ENCODE measurements around the gene ASL.
"Not testable (repeated sequence)": the region's sequence is repeated elsewhere in the genome, so short reads cannot be mapped to it uniquely, and the experiment has no call there.

ASL gene

DNA sequence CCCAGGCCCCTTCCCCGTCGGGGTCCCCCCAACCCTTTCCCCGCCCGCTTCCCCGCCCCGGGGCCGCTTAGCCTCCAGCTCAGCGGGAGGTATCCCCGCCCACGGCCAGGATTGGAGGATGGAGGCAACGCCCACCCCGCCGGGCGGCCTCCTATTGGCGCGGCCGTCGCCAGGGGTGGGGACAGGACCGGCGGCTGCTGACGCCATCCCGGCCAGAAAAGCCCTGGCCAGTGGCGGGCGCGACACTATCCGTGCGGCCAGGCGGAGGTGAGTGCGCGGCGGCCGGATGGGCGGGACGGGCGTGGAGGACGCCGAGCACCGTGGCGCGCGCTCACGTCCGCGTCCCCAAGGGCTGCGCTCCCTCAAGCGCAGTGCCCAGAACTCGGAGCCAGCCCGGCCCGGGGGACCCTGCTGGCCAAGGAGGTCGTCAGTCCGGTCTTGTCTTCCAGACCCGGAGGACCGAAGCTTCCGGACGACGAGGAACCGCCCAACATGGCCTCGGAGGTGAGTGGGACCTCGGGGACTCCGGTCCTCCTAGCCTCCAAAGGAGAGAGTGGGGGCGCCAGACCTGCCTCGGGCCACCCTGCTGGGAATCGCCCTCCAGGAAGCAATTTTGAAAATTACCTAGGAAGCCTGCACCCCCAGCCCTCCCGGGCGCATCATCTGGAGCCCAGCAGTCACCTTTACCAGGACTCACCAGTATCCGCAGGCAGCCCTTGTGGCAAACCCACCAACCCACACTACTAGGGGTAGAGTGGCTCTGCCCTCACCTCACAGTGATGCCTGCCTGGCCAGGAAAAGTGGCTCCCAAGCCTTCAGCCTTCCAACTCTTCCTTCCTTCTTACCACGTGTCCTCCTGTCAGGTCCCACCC is at the start of gene ASL:
TSS of gene ASL (plus strand) at position 230 of the 872 bp plus-strand sequence. CDS start at position 493, 263 bp downstream.
- peak; percentile 67 for DNase-seq (ENCODE audit: low read depth, low spot score)

DNA sequence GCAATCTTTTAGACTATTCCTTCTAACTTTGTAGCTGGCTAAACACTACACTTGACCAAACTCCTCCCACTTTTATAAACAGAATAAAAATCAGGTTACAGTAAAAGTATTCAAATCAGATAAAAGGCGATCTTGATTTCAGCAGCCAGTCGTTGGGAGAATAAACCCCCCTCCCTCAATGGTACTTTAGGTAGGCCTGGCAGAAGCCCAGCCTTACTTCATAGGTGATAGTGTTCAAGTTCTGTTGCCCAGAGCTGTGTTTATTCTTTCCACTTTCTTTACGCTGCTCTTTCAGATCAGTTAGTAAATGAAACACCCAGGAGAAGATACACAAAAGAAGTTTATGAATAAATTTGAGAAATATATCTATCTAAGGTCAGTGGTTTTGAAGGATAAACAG is 47.3 kb upstream of the ASL start:
- DNase-seq (ENCODE audit: low read depth, low spot score): not testable (repeated sequence)

DNA sequence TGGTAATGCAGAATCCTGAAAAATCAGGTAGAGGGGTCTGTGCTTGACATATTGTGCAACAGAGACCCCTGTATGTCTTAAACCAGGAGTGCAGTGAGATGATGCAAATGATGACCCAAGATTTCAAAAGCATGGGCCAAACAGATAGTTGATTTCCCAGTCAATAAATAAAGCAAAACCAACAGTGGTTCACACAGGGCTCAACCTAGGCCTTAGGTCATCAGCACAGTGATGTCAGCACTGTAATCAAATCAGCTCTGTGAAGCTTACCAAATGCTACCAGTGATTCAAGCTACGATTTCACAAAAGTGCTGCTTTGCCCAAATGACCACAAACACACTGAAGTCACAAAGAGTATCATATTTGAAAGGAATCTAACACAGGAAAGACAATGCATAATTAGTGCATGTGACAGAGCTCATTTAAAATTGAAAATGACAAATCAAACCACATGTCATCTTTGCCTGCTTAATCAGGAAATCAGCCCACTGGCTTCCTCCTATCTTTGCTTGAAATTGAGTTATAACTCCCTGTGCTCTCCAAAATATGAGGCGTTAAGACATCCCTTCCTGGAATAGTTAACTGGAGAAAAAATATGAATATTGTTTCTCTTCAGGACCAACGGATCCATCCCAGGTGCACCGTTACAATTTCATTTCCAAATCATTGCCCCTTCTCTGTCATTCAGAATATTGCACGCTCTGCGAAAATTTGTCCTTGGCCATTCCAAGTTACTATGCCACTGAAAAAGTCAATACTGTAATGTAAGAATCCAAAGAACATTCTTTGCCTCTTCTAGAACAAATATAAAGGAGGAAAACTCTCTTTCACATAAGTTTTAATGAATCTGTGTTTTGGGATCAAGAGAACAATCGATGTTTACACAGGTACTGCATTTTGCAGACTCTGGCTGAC is 41.9 kb upstream of the ASL start:
- DNase-seq (ENCODE audit: low read depth, low spot score): no peak

- DNase-seq (ENCODE audit: low read depth, low spot score): not testable (repeated sequence)
Measured at GRCh38 chr7:66034436-66035010, 41.1 kb upstream of the ASL start.

GRCh38 chr7:66036382-66036781 is 39.2 kb upstream of the ASL start:
- DNase-seq (ENCODE audit: low read depth, low spot score): no peak

- DNase-seq (ENCODE audit: low read depth, low spot score): no peak
Measured at GRCh38 chr7:66036788-66037187, 38.8 kb upstream of the ASL start.

DNA sequence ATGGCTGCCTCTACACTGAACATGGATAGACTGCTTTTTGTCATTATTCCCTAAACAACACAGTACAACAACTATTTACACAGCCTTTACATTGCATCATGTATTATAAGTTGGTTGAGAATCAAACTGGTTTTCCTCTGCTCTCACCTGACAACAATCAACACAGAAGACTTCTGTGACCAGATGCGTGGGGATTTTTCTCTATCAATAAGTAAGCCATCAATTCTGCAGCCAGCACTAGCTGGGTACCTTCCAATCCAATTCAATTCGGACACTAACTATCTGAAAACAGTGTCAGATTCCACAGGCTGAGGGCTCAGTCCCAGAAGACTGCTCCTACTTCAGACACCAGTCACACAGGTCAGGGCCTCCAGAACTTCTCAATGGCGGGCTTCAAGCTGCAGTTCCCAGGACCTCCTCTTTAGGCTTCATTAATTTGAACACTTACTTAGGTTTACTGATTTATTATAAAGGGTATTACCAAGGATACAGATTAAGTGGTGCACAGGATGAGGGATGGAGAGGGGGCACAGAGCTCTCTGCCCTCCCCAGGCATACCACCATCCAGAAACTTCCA is 36.4 kb upstream of the ASL start:
- DNase-seq (ENCODE audit: low read depth, low spot score): no peak

DNA sequence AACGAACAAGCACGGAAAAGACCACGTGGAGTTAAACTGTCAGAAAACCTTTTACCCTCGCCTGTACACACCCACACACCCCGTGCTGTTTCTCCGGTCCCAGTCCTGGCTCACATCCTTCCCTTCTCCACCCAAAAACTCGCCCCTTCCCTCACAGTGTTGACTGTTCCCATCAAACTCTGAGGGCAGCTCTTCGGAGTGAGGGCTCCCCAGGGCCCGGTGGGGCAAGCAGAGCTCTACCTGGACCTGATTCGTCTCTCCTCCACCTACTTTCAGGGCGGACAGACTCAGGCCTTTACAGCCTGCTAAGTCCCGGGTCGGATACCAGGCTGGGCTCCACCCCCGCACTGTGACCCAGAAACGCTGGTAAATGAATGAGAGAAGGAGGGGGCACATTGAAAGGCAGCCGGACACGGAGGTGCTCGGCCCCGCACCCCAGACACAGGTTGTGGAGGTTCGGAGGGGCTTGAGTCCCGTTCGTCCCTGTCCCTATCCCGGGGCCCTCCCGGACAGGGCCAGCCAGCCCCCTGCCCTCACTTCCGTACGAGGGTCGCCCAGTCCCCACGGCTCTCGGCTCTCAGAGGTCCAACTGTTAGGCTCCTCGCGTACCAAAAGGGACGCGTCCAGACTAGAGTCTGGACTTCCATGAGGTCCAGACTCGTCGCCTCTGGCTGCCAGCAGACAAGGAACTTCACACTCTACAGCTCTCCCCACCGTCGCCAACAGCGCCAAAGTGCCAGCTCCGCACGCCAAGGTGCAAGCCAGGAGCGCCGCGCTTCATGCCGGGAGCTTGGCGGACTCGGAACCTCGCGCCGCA is 31.7 kb upstream of the ASL start:
- no peak for DNase-seq (ENCODE audit: low read depth, low spot score)

DNA sequence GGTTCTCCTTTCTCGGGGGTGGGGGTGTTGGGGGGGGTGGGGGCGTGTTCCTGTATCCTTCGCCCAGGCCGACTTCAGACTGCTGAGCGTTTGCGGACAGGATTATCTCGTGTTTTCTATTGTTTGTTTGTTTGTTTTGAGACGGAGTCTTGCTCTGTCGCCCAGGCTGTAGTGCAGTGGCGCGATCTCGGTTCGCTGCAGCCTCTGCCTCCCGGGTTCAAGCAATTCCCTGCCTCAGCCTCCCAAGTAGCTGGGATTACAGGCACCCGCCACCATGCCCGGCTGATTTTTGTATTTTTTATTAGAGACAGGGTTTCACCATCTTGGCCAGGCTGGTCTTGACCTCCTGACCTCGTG is 31.1 kb upstream of the ASL start:
- not testable (repeated sequence) for DNase-seq (ENCODE audit: low read depth, low spot score)

- DNase-seq (ENCODE audit: low read depth, low spot score): no peak
Measured at GRCh38 chr7:66047426-66047825, 28.2 kb upstream of the ASL start.

DNA sequence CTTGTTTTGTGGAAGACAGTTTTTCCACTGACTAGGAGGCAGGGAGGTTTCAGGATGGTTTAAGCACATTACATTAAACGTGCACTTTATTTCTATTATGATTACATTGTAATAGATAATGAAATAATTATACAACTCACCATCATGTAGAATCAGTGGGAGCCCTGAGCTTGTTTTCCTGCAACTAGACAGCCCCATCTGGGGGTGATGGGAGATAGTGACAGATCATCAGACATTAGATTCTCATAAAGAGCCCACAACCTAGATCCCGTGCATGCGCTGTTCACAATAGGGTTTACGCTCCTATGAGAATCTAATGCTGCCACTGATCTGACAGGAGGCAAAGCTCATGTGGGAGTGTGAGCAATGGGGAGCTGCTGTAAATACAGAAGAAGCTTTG is 25.7 kb upstream of the ASL start:
- not testable (repeated sequence) for DNase-seq (ENCODE audit: low read depth, low spot score)

- DNase-seq (ENCODE audit: low read depth, low spot score): no peak
Measured at GRCh38 chr7:66050337-66050957, 25.2 kb upstream of the ASL start.

DNA sequence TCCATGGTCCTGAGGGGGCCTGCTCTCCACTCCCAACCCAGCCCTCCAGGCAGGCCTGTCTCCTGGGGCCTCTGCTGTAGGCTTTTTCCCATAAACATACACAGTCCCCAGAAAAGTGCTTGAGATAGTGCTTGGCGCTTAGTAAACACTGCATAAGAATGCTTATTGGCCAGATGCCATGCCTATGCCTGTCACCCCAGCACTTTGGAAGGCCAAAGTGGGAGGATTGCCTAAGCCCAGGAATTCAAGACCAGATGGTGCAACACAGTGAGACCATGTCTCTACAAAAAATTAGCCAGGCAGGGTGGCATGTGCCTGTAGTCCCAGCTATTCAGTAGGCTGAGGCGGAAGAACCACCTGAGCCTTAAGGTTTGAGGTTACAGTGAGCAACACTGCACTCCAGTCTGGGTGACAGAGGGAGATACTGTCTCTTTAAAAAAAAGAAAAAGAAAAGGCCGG is 24.6 kb upstream of the ASL start:
- DNase-seq (ENCODE audit: low read depth, low spot score): no peak

GRCh38 chr7:66052447-66052846 is 23.2 kb upstream of the ASL start:
- DNase-seq (ENCODE audit: low read depth, low spot score): no peak

GRCh38 chr7:66054063-66054462 is 21.6 kb upstream of the ASL start:
- no peak for DNase-seq (ENCODE audit: low read depth, low spot score)

GRCh38 chr7:66055321-66055956 is 20.2 kb upstream of the ASL start:
- DNase-seq (ENCODE audit: low read depth, low spot score): no peak

DNA sequence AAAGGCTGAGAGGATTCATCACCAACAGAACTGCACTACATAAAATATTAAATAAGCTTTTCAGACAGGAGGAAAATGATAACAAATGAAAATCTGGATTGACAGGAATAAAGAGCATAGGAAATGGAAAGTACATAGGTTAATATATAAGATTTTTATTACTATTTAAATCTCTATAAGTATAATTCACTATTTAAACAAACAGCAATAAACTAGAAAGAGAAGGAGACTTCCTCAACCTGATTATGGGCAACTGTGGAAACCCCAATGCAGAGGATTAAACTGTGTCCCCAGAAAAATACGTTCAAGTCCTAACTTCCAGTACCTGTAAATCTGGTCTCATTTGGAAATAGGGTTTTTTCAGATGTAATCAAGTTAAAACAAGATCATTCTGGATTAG is 14.8 kb upstream of the ASL start:
- no peak for DNase-seq (ENCODE audit: low read depth, low spot score)

- no peak for DNase-seq (ENCODE audit: low read depth, low spot score)
Measured at GRCh38 chr7:66069732-66070131, 5.9 kb upstream of the ASL start.

DNA sequence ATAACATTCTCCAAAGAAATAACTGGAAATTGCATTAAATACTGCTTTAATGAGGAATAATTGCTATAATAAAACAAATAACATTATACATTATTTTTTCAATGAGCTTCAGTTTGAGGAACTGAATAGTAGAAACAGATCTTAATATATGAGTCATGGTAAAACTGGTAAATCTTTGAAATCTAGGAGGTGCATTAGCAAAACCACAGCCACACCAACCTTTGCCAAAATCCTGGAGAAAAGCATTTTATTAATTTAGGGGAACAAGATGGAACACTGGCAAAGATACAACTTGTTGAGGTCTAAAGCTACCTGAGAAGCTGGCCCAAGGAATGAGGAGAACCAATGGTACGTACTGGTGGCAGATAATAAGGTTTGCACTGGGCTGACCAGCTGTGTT is 5.4 kb upstream of the ASL start:
- no peak for DNase-seq (ENCODE audit: low read depth, low spot score)

DNA sequence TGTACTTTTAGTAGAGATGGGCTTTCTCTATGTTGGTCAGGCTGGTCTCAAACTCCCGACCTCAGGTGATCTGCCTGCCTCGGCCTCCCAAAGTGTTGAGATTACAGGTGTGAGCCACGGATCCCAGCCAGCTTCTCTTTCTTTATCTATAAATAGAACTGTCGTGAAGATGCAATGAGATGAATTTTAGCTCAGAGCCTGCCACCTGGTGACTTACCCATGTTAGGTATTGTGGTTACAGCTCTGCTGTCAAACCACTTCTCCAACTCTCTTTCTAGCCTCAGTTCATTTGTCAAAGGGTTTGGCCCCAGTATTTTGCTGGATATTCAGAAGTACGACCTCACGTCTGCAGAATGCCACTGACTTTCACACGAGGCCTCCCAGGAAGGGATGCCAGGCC is 3.4 kb upstream of the ASL start:
- not testable (repeated sequence) for DNase-seq (ENCODE audit: low read depth, low spot score)
